AG10803 (cell line): Measurements from ENCODE around the gene ALLC.

Source experiments
- DNase-seq: peaks from one replicate; pipeline ENCODE4 v3.0.0; 2010; ENCODE audit warnings: low read depth
- H3K4me3 ChIP-seq: 2 replicates; pipeline ENCODE4 v1.5.1; 2011; ENCODE audit warnings: mild to moderate bottlenecking, low read length, control low read depth
- TF ChIP-seq, protein P1 (sequence below): conservative IDR thresholded peaks from 2 replicates; pipeline ENCODE4 v1.5.1; 2011; ENCODE audit warnings: mild to moderate bottlenecking, low read length, control low read depth, inconsistent platforms

The ALLC gene

DNA sequence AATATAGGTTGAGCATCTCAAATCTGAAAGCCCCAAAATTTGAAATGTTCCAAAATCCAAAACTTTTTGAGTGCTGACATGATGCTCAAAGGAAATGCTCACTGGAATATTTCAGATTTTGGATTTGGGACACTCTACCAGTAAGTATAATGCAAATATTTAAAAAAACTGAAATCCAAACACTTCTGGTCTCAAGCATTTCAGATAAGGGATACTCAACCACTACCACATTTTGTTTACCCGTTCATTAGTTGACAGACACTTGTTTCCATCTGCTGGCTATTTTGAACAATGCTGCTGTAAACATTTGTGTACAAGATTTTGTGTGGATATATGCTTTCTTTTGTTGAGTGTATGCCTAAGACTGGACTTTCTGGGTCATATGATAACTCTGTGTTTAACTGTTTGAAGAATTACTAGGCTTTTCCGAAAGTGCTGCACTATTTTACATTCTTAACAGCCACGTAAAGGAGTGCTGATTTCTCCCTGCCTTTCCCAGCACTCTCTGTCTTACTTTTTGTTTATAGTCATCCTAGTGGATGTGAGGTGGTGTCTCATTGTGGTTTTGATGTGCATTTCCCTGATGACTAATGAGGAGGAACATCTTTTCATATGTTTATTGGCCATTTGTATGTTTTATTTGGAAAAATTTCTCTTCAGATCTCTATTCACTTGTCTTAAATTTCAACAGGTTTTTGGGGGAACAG is 25.9 kb downstream of the ALLC start:
- TF ChIP-seq, protein P1, sequence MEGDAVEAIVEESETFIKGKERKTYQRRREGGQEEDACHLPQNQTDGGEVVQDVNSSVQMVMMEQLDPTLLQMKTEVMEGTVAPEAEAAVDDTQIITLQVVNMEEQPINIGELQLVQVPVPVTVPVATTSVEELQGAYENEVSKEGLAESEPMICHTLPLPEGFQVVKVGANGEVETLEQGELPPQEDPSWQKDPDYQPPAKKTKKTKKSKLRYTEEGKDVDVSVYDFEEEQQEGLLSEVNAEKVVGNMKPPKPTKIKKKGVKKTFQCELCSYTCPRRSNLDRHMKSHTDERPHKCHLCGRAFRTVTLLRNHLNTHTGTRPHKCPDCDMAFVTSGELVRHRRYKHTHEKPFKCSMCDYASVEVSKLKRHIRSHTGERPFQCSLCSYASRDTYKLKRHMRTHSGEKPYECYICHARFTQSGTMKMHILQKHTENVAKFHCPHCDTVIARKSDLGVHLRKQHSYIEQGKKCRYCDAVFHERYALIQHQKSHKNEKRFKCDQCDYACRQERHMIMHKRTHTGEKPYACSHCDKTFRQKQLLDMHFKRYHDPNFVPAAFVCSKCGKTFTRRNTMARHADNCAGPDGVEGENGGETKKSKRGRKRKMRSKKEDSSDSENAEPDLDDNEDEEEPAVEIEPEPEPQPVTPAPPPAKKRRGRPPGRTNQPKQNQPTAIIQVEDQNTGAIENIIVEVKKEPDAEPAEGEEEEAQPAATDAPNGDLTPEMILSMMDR: no peak
- no peak for DNase-seq
- no peak overlapping the region for H3K4me3 ChIP-seq

DNA sequence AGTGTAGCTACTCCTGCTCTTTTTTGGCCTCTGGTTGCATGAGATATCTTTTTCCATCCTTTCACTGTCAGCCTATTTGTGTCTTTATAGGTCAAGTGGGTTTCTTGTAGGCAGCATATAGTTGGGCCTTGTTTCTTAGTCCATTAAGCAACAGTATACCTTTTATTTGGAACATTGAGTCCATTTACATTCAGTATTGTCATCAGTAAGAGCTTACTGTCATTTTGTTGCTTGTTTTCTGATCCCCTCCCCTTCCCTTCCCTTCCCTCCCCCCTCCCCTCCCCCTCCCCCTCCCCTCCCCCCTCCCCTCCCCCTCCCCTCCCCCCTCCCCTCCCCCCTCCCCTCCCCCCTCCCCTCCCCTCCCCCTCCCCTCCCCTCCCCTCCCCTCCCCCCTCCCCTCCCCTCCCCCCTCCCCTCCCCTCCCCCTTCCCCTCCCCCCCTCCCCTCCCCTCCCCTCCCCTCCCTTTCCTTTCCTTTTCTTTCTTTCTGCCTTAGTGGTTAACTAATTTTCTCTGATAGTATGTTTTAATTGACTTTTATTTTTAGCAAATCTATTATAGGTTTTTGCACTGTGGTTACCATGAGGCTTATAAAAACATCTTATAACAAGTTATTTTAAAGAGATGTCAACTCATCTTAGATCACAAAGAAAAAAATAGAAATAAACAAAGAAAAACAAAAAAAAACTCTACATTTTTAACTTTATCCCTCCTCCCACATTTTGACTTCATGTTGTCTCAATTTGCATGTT is 32.2 kb downstream of the ALLC start:
- TF ChIP-seq, protein P1: no peak
- no peak overlapping the region for H3K4me3 ChIP-seq
- DNase-seq: no peak

DNA sequence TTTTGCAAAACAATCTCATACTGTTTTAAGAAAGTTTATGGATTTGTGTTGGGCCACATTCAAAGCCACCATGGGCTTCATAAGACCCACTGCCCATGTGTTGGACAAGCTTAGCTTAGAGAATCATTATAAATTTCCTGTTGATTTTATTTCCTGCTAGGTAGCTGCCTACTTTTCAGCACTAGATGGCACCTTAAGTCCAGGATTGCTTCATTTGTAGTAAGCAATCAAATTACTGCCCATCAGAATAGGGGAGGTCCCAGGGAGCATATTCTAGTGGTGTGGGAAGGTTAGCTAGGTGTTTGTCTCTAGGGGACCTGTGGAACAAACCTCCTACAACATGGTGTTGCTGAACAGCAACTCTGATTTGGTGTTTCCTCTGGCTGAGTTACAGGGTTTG is 34.4 kb downstream of the ALLC start:
- no peak overlapping the region for H3K4me3 ChIP-seq
- TF ChIP-seq, protein P1: no peak; the same call in 1 of the 2 replicates
- DNase-seq: no peak

DNA sequence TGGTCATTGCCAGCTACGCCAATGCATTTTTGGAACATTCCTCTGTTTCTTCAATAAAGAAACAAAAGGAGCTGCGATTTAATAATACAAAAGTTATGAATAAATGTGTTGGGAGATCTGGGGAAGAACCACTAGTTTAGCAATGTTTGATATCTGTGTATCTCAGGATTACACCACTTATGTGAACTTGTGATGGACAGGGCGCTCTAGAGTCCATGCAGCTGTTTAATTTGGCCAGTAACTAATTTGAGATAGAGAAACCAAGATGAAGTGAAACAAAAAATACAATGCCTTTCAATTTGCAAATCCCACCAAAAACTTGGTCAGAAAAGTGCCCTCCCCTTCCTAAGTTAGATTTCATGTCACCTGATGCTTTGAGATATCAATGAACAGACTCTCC is 38.5 kb downstream of the ALLC start:
- TF ChIP-seq, protein P1: no peak
- H3K4me3 ChIP-seq: no peak overlapping the region
- no peak for DNase-seq

DNA sequence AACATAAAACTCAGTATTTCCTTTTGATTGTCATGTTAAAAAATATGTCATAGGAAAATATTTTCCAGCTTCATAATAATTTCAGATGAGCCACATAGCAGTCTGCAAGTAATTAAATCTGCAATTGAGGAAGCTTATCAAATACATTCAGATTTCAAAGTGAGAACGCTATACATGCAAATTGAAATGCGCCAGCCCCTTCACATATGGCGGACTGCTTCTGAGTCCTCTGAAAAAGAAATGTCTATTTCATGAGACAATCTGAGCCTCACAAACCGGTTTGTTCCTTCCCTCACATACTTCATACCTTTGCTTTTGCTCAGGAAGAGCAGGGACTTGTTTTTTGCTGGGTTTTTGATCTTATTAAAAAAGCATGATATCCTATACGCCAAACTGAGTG is 43.1 kb downstream of the ALLC start:
- H3K4me3 ChIP-seq: no peak overlapping the region
- TF ChIP-seq, protein P1: no peak
- DNase-seq: no peak

DNA sequence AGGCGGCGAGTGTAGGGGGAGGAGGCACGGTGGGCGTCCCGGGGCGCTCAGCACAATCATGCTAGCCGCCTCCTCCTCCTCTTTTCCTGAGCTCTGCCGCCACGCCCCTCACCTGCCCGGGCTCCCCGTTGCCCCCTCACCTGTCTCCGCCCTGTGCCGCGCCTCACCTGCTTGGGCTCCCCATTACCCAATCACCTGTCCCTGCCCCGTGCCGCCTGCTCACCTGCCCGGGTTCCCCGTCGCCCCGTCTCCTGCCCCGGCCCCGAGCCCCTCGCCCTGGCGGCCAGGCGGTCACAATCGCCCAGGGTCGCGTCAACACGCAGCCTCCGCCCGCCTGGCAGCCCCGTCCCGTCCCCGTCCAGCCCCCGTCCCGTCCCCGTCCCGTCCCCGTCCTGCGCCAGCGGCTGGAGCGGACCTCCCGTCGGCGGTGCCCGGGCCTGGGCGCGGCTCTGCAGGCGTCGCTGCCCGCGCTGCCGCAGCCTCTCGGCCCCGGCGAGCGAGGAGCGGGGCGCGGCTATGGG is 45.3 kb downstream of the ALLC start, which contains the start of gene DCDC2C:
Gene DCDC2C (plus strand): TSS at position 340 of the 521 bp plus-strand sequence. CDS start 177 bp downstream, at position 517.
- no peak within 1 kb of the TSS for H3K4me3 ChIP-seq
- DNase-seq: no peak
- TF ChIP-seq, protein P1: no peak
